ENCODE data around the gene MAPKBP1.
"Not testable (repeated sequence)": the region's sequence is repeated elsewhere in the genome, so short reads cannot be mapped to it uniquely, and the experiment has no call there.

MAPKBP1 gene, protein sequence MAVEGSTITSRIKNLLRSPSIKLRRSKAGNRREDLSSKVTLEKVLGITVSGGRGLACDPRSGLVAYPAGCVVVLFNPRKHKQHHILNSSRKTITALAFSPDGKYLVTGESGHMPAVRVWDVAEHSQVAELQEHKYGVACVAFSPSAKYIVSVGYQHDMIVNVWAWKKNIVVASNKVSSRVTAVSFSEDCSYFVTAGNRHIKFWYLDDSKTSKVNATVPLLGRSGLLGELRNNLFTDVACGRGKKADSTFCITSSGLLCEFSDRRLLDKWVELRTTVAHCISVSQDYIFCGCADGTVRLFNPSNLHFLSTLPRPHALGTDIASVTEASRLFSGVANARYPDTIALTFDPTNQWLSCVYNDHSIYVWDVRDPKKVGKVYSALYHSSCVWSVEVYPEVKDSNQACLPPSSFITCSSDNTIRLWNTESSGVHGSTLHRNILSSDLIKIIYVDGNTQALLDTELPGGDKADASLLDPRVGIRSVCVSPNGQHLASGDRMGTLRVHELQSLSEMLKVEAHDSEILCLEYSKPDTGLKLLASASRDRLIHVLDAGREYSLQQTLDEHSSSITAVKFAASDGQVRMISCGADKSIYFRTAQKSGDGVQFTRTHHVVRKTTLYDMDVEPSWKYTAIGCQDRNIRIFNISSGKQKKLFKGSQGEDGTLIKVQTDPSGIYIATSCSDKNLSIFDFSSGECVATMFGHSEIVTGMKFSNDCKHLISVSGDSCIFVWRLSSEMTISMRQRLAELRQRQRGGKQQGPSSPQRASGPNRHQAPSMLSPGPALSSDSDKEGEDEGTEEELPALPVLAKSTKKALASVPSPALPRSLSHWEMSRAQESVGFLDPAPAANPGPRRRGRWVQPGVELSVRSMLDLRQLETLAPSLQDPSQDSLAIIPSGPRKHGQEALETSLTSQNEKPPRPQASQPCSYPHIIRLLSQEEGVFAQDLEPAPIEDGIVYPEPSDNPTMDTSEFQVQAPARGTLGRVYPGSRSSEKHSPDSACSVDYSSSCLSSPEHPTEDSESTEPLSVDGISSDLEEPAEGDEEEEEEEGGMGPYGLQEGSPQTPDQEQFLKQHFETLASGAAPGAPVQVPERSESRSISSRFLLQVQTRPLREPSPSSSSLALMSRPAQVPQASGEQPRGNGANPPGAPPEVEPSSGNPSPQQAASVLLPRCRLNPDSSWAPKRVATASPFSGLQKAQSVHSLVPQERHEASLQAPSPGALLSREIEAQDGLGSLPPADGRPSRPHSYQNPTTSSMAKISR (N-terminal part only)

DNA sequence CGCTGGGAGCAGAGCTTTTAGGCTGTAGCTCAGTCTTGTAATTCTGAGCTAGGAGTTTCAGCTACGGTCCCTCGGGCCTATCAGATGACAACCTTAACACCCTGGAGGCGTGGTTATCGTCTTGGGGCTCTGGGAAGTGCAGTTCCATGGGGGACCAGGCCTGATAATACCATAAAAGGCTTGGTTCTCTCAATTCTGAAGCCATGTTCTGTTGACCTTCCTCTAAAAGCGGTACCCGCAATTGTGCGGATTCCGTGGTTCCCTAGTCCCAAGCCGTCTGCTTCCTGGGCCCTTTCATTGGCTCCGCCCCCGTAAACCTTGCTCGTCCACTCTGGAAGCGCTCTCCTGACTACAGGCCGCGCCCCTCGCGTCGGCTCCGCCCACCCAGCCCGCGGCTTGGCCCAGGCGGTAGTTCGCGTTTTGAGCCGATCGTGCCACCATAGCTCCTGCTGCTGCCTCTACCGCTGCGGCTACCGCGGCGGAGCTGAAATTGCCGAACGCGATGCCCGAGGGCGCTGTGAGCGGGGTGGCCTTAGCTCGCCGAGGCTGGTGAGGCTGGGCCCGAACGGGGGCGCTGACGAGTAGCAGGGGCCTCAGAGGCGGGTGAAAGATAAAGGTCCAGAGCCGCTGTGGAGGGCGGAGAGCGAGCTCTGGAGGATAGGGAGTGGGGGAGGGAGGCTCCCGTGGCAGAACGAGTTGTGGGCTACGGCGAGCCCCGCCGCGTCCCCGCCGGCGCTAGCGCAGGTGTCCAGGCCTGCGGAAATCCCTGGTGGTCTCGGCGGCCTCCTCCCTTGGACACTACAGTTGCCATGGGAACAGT, at the start of gene MAPKBP1:
Gene MAPKBP1 (plus strand): TSS at position 423 of the 820 bp plus-strand sequence. CDS start 792 bp downstream, outside the sequence.
- peak; percentile 90 to 95 for DNase-seq (ENCODE audit: low read depth in 2 of 2)

DNA sequence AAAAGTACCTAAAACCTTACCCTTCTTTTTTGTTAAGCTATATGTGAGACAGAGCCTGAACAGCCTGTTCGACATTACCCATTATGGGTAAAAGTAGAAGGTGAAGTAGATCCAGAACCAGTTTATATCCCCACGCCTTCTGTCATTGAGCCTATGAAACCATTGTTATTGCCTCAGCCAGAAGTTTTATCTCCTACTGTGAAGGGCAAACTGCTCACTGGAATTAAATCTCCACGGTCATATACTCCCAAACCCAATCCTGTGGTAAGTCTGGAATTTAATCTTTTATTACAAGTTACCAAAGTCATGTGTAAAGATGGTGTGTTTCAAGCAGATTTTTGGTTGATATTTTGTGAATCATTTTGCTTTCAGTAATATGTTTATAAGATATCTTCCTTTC, 47.1 kb upstream of the MAPKBP1 start:
- DNase-seq (ENCODE audit: low read depth in 2 of 2), result no peak

DNA sequence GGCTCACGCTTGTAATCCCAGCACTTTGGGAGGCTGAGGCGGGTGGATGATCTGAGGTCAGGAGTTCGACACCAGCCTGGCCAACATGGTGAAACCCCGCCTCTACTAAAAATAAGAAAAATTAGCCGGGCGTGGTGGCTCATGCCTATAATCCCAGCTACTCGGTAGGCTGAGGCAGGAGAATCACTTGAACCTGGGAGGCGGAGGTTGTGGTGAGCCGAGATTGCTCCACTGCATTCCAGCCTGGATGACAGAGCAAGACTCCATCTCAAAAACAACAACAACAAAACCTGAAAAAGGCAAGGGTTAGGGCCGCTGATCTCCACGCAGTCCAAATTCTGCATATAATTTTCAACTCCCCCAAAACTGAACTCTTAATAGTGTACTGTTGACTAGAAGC, 46.2 kb upstream of the MAPKBP1 start:
- not testable (repeated sequence) for DNase-seq (ENCODE audit: low read depth in 2 of 2)

DNA sequence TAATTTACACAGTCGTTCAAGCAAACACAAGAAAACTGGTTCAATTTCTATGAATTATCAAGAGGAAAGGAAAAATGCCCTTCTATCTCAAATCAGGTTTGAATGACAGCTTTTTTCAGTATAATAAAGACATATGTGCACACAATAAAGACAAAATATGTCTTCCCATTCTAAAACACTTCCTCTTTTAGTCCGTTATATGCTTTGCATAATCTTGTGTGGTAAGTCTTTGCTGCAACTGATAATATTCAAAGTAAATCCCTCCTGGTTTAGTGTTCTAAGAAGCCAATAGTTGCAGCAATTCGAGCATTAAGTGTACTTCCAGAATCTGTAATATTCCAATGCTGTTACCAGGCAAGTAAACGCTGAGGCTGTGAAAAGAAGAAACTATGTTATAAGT, 43.7 kb upstream of the MAPKBP1 start:
- DNase-seq (ENCODE audit: low read depth in 2 of 2), result no peak

DNA sequence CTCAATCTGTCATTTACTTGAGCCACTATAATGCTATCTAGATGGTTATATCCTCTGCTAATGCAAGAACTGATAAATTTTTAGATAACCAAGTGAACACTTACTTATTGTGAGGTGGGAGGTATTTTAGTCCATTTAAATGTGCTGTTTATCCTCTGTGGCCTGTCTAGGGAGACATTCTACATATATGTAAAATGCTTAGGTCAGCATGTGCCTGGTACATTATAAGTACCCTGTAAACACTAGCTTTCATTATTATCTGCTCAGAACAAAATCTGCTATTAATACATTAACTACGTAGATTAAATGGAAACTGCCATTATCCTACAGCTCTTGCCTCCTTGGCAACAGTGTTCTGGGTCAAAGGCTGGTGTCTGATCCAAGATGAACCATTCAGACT, 41.8 kb upstream of the MAPKBP1 start:
- no peak for DNase-seq (ENCODE audit: low read depth in 2 of 2)

DNA sequence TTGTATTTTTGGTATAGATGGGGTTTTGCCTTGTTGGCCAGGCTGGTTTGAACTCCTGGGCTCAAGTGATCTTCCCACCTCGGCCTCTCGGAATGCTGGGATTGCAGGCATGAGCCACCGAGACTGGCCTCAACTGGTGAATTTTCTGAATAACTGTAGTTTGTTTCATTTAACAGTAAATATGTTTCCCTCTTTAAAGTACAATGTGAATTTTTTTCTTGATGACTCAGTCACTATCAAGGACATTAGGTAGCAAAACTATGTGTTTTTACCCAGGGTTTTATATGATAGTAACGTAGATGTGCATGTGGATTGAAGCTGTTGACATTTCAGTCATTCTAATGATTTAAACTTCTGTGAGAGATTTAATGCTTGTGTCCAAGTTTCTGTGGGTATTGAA, 40.2 kb upstream of the MAPKBP1 start:
- no peak for DNase-seq (ENCODE audit: low read depth in 2 of 2)

DNA sequence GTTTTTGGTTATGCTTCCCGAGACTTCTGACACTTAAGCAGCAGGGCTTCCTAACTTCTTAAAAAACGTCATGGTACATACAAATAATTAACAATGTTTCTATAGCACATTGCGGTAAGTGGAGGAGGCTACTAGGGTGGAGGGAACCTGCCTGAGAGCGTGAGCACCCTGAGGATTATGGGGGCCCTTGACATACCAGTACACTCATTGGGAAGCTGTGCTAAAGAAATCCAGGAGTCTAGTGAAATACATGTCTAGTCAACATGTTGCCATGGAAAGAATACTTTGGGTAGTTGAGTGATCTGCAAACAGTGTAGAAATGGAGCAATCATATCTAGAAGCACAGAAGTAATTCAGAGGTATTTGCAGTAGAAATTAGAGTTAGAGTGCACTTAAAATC, 39.2 kb upstream of the MAPKBP1 start:
- DNase-seq (ENCODE audit: low read depth in 2 of 2), result no peak

DNA sequence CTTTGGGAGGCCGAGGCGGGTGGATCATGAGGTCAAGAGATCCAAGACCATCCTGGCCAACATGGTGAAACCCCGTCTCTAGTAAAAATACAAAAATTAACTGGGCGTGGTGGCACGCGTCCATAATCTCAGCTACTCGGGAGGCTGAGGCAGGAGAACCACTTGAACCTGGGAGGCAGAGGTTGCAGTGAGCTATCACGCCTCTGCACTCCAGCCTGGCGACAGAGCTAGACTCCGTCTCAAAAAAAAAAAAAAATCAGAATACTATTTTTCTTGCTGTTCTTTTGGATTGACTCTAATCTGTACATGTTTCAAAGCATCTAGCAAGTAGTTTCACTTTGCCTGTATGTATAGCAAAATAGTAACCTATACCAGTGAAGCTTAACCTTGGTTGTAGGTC, 38.8 kb upstream of the MAPKBP1 start:
- not testable (repeated sequence) for DNase-seq (ENCODE audit: low read depth in 2 of 2)

DNA sequence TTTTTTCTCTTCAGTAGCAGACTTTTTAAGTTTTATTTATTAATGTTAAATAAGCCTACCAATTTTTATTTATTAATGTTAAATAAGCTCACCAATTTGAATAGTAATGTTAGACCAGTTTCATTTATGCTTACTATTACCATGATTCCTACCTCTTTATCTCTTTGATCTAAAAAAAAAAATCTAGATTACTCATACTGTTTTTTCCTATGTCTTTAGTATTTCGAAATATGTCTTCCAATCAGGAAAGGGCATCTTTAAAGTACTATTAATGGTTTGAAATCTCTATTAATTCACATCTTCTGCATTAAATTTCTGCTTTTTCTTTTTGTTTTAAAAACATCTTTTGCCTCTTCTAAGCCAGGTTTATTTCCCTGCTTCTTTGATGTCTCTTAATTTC, 27.5 kb upstream of the MAPKBP1 start:
- no peak for DNase-seq (ENCODE audit: low read depth in 2 of 2)

DNA sequence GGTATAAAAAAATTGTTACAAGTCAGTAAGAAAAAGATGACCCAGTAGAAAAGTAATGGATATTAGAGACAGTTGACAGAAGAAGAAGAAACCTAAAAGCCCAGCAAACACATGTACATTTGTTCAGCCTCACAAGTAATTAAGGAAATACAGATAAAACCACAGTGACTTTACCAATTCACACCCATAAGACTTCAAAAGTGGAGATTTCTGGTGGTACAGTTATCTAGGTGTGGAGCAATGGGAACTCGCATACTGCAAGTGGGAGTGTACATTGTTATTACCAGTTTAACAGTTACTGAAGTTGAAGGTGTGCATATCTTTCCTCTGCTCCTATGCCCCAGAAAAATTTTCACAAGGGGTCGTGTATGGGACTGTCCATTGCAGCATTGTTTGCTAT, 18.1 kb upstream of the MAPKBP1 start:
- no peak for DNase-seq (ENCODE audit: low read depth in 2 of 2)

DNA sequence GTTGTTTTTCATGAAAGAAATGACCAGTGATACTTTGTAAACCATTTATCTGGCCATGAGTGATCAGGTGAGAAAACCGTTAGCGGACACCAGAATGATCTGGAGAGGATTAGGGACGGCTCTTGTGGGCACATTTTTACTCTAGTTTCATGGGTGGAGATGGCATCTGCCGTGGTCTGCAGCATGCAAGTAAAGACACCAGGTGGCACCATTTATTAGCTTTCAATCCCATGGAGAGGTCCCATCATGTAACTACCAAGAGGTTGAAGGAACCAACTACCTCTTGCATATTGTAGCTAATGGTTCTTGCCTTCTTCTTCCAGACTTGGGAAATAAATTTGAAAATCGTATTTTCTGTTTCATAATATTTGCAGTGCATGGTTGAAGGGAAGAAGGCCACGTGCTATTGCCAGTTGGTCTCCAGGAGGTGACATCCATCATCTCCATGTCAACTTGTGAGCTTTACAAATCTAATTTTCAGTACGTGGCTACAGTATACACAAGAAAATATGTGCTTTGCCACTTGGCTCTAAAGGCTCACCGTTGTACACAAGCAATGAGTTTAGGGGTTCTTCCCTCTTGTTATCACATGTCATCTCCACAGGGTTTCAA, 1.5 kb upstream of the MAPKBP1 start:
- DNase-seq (ENCODE audit: low read depth in 2 of 2), result peak in 1 of 2 donors; percentile 26

DNA sequence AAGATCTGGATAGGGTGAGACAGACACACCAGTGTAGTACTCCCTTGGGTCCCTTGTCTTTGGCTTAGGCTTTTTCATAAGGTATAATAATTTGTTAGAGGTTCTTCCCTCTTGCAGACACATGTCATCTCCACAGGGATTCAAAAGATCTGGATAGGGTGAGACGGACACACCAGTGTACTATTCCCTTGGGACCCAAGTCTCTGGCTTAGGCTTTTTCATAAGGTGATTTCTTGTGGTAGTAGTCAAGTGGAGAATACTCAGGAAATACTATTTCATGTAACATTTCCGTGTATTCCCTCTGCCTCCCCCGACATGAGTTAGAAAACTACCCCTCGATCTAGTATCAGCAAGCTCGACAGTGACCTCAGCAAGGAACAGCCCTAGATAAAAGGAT, 954 bp upstream of the MAPKBP1 start:
- no peak for DNase-seq (ENCODE audit: low read depth in 2 of 2)

DNA sequence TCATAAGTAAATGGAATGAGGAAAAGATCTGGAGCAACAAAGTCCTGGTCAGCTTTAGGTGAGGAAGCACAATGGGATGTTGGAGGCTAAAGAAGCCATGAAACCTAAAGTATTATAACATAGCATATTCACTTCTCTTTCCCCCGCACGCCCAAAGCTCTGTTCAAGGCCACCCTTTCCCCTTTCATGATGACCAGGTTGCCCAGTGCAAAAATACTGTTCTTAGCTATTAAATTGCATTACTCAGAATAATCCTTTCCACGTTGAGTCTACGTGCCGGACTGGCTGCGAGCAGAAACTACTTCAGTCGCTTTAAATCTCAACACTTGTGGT, 589 bp upstream of the MAPKBP1 start:
- DNase-seq (ENCODE audit: low read depth in 2 of 2), result no peak

DNA sequence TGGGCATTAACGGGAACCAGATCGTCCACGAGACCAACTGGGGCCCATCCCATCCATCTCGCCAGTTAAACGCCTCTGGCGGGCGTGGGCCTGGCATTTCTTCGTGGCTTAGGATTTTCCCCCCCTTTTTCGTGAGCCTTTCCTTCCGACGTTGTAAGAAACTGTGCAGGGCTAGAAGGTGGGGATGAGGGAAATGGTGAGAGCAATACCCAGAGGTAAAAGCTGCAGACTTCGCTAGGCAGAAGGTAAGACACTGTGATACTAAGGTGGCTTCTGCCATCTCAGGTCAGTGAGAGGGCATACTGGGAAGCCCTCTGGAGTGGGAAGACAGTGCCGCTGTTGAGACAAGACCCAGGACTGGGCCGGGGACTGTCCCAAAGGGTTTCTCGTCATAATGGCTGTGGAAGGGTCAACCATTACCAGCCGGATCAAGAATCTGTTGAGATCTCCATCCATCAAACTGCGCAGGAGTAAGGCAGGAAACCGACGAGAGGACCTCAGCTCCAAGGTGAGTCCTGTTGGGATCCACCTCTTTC, 666 bp downstream of the MAPKBP1 start:
- DNase-seq (ENCODE audit: low read depth in 2 of 2), result no peak

DNA sequence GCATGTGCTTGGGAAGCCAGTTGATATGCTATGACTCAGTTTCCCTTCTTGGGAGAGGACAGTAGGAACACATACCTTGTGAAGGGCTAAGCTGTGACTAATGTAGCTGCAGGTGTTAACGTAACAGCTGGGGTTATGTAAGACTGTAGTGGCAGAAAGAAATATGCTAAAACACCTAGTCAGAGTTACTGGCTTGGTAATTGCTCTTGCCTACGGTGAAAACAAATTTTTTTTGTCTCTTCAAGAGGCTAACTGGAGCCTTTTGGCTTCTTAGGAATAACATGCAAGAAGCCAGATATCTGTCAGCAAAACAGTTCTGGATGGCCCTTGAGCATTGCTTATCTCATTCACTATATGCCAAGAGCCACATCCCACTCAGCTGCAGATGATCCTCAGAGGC, 1.4 kb downstream of the MAPKBP1 start:
- DNase-seq (ENCODE audit: low read depth in 2 of 2), result no peak

DNA sequence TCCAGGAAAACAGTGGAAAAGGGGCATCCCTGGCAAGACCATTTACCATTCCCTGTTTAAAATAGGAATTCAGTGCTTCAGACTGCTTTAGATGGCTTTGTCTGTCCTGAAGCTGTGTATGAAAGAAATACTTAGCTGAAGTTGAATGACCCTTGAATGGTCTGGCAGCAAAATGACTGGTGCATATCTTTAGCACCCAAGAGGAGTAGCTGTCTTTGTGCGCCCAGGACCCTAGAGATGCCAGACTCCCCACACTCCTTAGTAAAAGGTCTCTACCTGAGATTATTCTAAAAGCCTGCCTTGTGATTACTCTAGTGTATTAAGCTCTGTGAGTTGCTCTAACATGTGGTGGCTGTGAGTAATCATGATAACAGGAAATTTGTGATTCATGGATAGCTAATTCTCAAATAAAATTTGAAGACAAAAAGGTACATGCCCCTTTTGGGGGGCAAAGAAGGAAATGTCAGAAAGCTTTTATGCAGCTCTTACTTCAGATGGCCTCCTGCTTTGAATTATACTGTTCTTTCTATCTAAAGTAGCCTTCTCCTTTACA, 3.2 kb downstream of the MAPKBP1 start:
- no peak for DNase-seq (ENCODE audit: low read depth in 2 of 2)

DNA sequence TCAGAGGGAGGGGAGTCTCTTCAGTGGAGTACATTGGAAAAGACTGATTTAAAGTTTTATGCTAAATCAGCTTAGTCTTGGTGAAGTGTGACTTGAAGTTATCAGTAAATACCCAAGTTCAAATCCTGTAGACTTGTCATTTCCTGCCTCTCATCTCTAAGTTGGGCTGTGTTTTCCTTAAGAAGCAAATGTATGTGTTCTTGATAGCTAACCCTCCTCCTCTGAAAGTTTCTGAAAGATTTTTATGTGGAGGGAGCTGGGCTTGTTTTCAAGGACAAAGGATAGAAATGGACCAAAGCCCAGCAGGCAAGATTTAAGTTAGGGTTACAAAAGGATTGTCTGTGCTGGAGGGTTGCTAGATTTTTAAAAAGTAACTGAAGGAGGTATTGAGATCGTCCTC, 4.2 kb downstream of the MAPKBP1 start:
- DNase-seq (ENCODE audit: low read depth in 2 of 2), result no peak

DNA sequence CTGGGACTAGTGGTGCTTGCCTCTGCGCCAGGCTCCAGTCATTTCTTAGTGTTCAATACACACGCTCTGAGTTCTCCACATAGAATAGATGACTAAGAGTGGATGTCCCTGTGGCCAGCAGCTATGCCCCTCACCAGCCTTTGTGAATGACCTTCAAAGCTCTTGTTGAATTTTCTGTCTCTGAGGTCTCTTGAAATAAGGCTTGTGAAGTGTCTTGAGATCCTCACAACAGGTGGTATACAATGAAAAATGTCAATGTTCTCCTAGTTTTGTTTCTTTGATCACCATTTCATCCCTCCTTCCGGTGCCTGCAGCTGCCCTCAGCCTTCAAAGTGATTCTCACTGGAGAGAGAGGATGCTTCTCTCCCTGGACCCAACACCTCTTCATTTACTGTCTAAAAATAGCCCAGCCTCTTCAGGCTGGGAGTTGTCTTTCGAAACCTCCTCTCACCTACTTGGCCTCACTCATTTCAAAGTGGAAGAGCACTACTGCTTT, 5.4 kb downstream of the MAPKBP1 start:
- no peak for DNase-seq (ENCODE audit: low read depth in 2 of 2)

DNA sequence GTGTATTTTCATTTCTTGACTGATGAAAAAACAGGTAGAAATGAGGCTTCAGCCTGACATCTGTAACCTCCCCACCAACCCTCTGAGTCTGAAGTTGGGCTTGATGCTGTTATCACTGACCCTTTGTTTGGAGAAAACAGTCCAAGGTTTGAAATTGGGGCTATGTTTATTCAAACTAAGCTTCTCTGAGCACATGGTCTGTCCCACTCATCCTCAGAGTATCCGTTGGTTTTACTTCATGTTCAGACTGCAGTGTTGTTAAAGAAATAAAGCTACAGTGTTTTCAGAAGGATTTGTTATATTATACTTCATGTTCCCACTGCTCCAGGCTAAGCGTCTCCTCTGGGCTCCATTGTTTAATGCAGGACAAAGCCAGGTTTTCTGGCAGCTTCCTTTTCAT, 6.0 kb downstream of the MAPKBP1 start:
- no peak for DNase-seq (ENCODE audit: low read depth in 2 of 2)

DNA sequence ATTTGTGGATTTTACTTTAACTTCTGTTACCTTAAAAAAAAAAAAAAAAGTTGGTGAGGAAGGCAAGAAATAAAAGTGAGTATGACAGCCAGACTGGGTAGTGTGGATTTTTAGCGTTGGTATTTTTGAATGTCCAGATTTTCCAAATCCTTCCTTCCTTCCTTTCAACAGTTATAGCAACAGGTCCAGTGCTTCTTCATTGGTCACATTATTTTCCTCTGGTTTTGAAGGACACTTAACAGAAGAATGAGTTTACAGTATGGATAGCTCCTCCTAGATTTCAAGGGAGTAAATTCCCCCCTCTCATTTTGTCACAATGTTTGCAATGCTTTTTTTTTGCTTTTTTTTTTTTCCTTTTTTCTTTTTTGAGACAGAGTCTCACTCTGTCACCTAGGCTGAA, 6.4 kb downstream of the MAPKBP1 start:
- DNase-seq (ENCODE audit: low read depth in 2 of 2), result no peak
